NB4 (cell line): ENCODE measurements around the gene FOXL2.

Experiments used
- POLR2A ChIP-seq: IDR thresholded peaks from 2 replicates; pipeline ENCODE4 v1.6.1; 2011; ENCODE audit warnings: mild to moderate bottlenecking; ENCODE audit not compliant: insufficient read length; ENCODE audit errors: extremely low read depth
- TF ChIP-seq, protein P1 (sequence below): IDR thresholded peaks from one replicate; pipeline ENCODE4 v1.5.1; 2012; ENCODE audit warnings: low read depth, low read length
- TF ChIP-seq, protein P2 (sequence below): IDR thresholded peaks from 2 replicates; pipeline ENCODE4 v1.6.1; 2011; ENCODE audit warnings: low read depth, low read length

- TF ChIP-seq, protein P1, sequence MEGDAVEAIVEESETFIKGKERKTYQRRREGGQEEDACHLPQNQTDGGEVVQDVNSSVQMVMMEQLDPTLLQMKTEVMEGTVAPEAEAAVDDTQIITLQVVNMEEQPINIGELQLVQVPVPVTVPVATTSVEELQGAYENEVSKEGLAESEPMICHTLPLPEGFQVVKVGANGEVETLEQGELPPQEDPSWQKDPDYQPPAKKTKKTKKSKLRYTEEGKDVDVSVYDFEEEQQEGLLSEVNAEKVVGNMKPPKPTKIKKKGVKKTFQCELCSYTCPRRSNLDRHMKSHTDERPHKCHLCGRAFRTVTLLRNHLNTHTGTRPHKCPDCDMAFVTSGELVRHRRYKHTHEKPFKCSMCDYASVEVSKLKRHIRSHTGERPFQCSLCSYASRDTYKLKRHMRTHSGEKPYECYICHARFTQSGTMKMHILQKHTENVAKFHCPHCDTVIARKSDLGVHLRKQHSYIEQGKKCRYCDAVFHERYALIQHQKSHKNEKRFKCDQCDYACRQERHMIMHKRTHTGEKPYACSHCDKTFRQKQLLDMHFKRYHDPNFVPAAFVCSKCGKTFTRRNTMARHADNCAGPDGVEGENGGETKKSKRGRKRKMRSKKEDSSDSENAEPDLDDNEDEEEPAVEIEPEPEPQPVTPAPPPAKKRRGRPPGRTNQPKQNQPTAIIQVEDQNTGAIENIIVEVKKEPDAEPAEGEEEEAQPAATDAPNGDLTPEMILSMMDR, result no peak
- TF ChIP-seq POLR2A, result no peak
- TF ChIP-seq, protein P2, sequence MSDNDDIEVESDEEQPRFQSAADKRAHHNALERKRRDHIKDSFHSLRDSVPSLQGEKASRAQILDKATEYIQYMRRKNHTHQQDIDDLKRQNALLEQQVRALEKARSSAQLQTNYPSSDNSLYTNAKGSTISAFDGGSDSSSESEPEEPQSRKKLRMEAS, result no peak
Observed at GRCh38 chr3:138913766-138914165, 33.2 kb downstream of the FOXL2 start.
